Measurements from ENCODE around the gene DNAJB11. TPM values are rescaled to one million over a fixed set of nuclear protein-coding genes. Genes with fewer than 3 reads are reported as not detected.

Gene DNAJB11
- total RNA-seq, 1 donor from 2014 or later: 19.7 TPM

GRCh38 chr3:186589856-186590579 lies 19.5 kb downstream of the DNAJB11 start:
- ATAC-seq (ENCODE audit: poor library complexity) (no peak), DNase-seq (no peak)
- intact Hi-C loops (cut with DNase I): no loop called here

- no peak for ATAC-seq (ENCODE audit: poor library complexity)
- no peak for DNase-seq
- intact Hi-C loops (cut with DNase I): no loop called here
These were observed 20.2 kb downstream of the DNAJB11 start for GRCh38 chr3:186590580-186591295.

- DNase-seq (no peak), ATAC-seq (ENCODE audit: poor library complexity) (no peak)
- intact Hi-C loops (cut with DNase I): no loop called here
These were observed 22.2 kb downstream of the DNAJB11 start for GRCh38 chr3:186592682-186593081.

- DNase-seq (no peak), ATAC-seq (ENCODE audit: poor library complexity) (no peak)
- intact Hi-C loops (cut with DNase I): no loop called here
These were observed 23.3 kb downstream of the DNAJB11 start for GRCh38 chr3:186593862-186594261.

- no peak for DNase-seq
- ATAC-seq (ENCODE audit: poor library complexity): no peak
- intact Hi-C loops (cut with DNase I): no loop called here
These were observed 24.1 kb downstream of the DNAJB11 start for GRCh38 chr3:186594591-186595113.

- no peak for DNase-seq
- no peak for ATAC-seq (ENCODE audit: poor library complexity)
- intact Hi-C loops (cut with DNase I): no loop called here
These were observed 26.2 kb downstream of the DNAJB11 start for GRCh38 chr3:186596568-186597287.

- DNase-seq (peak; percentile 82), ATAC-seq (ENCODE audit: poor library complexity) (peak; percentile 95)
- intact Hi-C loops (cut with DNase I): no loop called here
These were observed 27.7 kb downstream of the DNAJB11 start for GRCh38 chr3:186598108-186598784.

- intact Hi-C loops (cut with DNase I): no loop called here
- ATAC-seq (ENCODE audit: poor library complexity): peak; percentile 31
- DNase-seq: no peak
These were observed 28.2 kb downstream of the DNAJB11 start for GRCh38 chr3:186598794-186599141.

- ATAC-seq (ENCODE audit: poor library complexity) (peak; percentile 14), DNase-seq (no peak)
- intact Hi-C loops (cut with DNase I): no loop called here
These were observed 28.7 kb downstream of the DNAJB11 start for GRCh38 chr3:186599142-186599784.

- no peak for ATAC-seq (ENCODE audit: poor library complexity)
- no peak for DNase-seq
- intact Hi-C loops (cut with DNase I): no loop called here
These were observed 29.3 kb downstream of the DNAJB11 start for GRCh38 chr3:186599785-186600166.

- no peak for ATAC-seq (ENCODE audit: poor library complexity)
- intact Hi-C loops (cut with DNase I): no loop called here
- no peak for DNase-seq
These were observed 30.4 kb downstream of the DNAJB11 start for GRCh38 chr3:186600896-186601295.

- DNase-seq: no peak
- intact Hi-C loops (cut with DNase I): no loop called here
These were observed 32.6 kb downstream of the DNAJB11 start for GRCh38 chr3:186603159-186603558.

GRCh38 chr3:186605078-186605477 lies 34.6 kb downstream of the DNAJB11 start:
- DNase-seq (no peak), ATAC-seq (ENCODE audit: poor library complexity) (no peak)
- intact Hi-C loops (cut with DNase I): no loop called here

More at GRCh38 chr3:186603159-186603558, 32.6 kb downstream of the DNAJB11 start:
- ATAC-seq (ENCODE audit: poor library complexity): no peak

GRCh38 chr3:186605561-186606545 lies 35.3 kb downstream of the DNAJB11 start:
- ATAC-seq (ENCODE audit: poor library complexity) (no peak), DNase-seq (no peak)
- intact Hi-C loops (cut with DNase I): no loop called here

GRCh38 chr3:186608624-186609215 lies 38.2 kb downstream of the DNAJB11 start:
- intact Hi-C loops (cut with DNase I): no loop called here
- no peak for DNase-seq
- ATAC-seq (ENCODE audit: poor library complexity): no peak

GRCh38 chr3:186609247-186609868 lies 38.8 kb downstream of the DNAJB11 start:
- ATAC-seq (ENCODE audit: poor library complexity) (no peak), DNase-seq (no peak)
- intact Hi-C loops (cut with DNase I): no loop called here

- ATAC-seq (ENCODE audit: poor library complexity): no peak
- DNase-seq: no peak
- intact Hi-C loops (cut with DNase I): no loop called here
These were observed 41.5 kb downstream of the DNAJB11 start for GRCh38 chr3:186612065-186612464.

Data from Right ventricle myocardium superior (tissue), 1 donor.